ENCODE results near the gene PLAGL2.

DNA sequence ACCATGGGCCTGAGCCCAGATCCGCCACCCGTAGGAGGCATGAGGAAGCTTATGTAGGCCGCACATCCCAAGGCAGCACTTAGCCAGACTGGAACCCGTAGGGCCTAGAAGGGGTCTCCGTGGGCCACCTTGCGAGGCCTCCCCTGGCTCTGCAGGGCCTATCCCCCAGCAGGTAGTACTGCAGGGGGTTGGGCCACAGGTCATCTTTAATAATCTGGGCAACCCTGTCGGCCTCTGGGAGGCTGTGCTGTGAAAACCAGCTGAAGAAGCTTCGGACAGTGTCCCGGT, 18.5 kb downstream of the PLAGL2 start:
- TF ChIP-seq, protein P1, sequence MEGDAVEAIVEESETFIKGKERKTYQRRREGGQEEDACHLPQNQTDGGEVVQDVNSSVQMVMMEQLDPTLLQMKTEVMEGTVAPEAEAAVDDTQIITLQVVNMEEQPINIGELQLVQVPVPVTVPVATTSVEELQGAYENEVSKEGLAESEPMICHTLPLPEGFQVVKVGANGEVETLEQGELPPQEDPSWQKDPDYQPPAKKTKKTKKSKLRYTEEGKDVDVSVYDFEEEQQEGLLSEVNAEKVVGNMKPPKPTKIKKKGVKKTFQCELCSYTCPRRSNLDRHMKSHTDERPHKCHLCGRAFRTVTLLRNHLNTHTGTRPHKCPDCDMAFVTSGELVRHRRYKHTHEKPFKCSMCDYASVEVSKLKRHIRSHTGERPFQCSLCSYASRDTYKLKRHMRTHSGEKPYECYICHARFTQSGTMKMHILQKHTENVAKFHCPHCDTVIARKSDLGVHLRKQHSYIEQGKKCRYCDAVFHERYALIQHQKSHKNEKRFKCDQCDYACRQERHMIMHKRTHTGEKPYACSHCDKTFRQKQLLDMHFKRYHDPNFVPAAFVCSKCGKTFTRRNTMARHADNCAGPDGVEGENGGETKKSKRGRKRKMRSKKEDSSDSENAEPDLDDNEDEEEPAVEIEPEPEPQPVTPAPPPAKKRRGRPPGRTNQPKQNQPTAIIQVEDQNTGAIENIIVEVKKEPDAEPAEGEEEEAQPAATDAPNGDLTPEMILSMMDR (IDR thresholded peaks at IDR 0.05), result no peak
- no peak for TF ChIP-seq POLR2A (IDR thresholded peaks at IDR 0.05)
